DOHH2 (cell line): ENCODE results near the gene RPTOR.

Experiments used
- H3F3A ChIP-seq: fragments of 200-600 bp; sonication (generic), shearing (Covaris generic); 2 replicates; pipeline ENCODE4 v1.6.0; 2016; ENCODE audit warnings: antibody characterized with exemption, mild to moderate bottlenecking; ENCODE audit not compliant: control insufficient read depth, insufficient read depth
- H3K27ac ChIP-seq: fragments of 200-600 bp; sonication (generic); 2 replicates; pipeline ENCODE4 v1.5.1; 2014; ENCODE audit warnings: low read depth, mild to moderate bottlenecking, low read length, moderate library complexity
- H3K27me3 ChIP-seq: fragments of 200-600 bp; sonication (generic); 2 replicates; pipeline ENCODE4 v1.6.1; 2014; ENCODE audit warnings: mild to moderate bottlenecking, low read length, mixed read lengths; ENCODE audit not compliant: control insufficient read depth
- H3K36me3 ChIP-seq: fragments of 200-600 bp; sonication (generic); 2 replicates; pipeline ENCODE4 v1.6.1; 2014; ENCODE audit warnings: mild to moderate bottlenecking, low read length, moderate library complexity, mixed read lengths; ENCODE audit not compliant: control insufficient read depth
- H3K4me1 ChIP-seq: fragments of 200-600 bp; sonication (generic); 2 replicates; pipeline ENCODE4 v1.6.1; 2014; ENCODE audit warnings: mild to moderate bottlenecking, low read length, mixed read lengths; ENCODE audit not compliant: control insufficient read depth
- H3K4me2 ChIP-seq: fragments of 200-600 bp; sonication (generic); 2 replicates; pipeline ENCODE4 v1.6.0; 2014; ENCODE audit warnings: mild to moderate bottlenecking, low read length, moderate library complexity
- H3K4me3 ChIP-seq: fragments of 200-600 bp; sonication (generic); 2 replicates; pipeline ENCODE4 v1.5.1; 2014; ENCODE audit warnings: mild to moderate bottlenecking, low read length, mixed read lengths
- H3K79me2 ChIP-seq: fragments of 200-600 bp; sonication (generic); 2 replicates; pipeline ENCODE4 v1.6.1; 2014; ENCODE audit warnings: mild to moderate bottlenecking, low read length, mixed read lengths; ENCODE audit not compliant: control insufficient read depth
- H3K9me2 ChIP-seq: fragments of 200-600 bp; sonication (generic); replicated peaks from 2 replicates; pipeline ENCODE4 v1.6.1; 2014; ENCODE audit warnings: mild to moderate bottlenecking, low read length, mixed read lengths; ENCODE audit not compliant: control insufficient read depth
- H3K9me3 ChIP-seq: fragments of 200-600 bp; sonication (generic); 2 replicates; pipeline ENCODE4 v1.6.1; 2014; ENCODE audit warnings: antibody characterized with exemption, low read length, mixed read lengths; ENCODE audit not compliant: control insufficient read depth, insufficient read depth
- H4K20me1 ChIP-seq: fragments of 200-600 bp; sonication (generic); 2 replicates; pipeline ENCODE4 v1.6.0; 2014; ENCODE audit warnings: low read depth, mild to moderate bottlenecking, antibody characterized with exemption, low read length, moderate library complexity; ENCODE audit not compliant: control insufficient read depth, insufficient read depth
- EZH2phosphoT487 ChIP-seq: fragments of 200-600 bp; sonication (generic); IDR thresholded peaks from 2 replicates; pipeline ENCODE4 v1.6.1; 2017; ENCODE audit warnings: borderline replicate concordance, mild to moderate bottlenecking, antibody characterized with exemption, low read length, moderate library complexity, mixed read lengths
- TF ChIP-seq, protein P1 (sequence below): fragments of 200-600 bp; sonication (generic); IDR thresholded peaks from one replicate; pipeline ENCODE4 v1.5.1; 2014; ENCODE audit warnings: antibody characterized with exemption, mild to moderate bottlenecking, low read depth, low read length; ENCODE audit not compliant: poor library complexity, severe bottlenecking

Gene RPTOR

DNA sequence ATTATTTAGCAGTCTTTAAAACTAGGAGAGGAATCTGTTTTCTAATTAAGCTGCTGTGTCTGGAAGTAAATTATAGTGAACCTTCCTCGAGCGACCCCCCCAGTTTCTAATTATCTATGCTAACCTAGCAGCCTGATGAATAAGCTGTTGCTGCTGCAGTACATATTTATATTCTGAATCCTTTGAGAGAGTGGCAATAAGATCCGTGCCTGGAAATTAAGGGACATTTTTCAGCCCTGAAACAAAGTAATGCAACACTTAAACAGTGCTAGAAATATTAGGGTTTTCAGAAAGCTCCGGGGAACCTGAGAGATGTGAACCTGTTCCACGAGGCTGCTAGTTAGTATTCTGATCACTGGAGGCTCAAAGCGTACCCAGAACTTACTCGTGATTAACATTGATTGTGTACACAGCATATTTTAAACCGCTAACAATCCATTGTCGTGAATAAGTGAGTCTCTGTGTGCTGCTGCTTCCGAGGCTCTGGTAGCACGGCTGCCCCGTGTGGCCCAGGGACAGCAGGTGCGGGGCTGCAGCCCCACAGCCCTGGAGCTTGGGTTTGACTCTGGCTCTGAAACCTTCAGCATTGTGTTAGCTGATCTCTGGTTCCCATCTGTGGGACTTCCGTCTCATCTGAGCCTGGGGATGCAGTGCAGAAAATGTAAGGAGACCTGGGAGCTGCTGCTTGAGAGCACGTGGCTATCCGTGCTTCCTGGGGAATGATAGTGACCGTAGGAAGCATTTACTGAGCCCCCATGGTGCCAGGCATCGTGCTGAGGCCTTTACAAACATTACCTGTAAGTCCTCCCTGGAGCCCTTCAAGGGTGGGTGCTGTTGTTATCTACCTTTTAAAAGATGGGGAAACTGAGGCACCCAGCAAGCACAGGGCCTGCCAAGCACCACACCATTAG lies 256.1 kb downstream of the RPTOR start:
- Histone ChIP-seq H3K4me2 (no peak overlapping the region), H4K20me1 (no peaks in the 10 kb centered on the region), H3K79me2 (no peaks in the 10 kb centered on the region), H3K36me3 (peaks cover 4% of the 10 kb centered on the region; the same call in 1 of the 2 replicates), H3K9me2 (no peaks in the 10 kb centered on the region), H3K9me3 (no peaks in the 10 kb centered on the region; the same call in 1 of the 2 replicates), H3K4me1 (peaks cover 3% of the 10 kb centered on the region; the same call in 1 of the 2 replicates), H3F3A (no peaks in the 10 kb centered on the region), H3K27ac (no peak overlapping the region), H3K4me3 (no peak overlapping the region), H3K27me3 (no peaks in the 10 kb centered on the region)
- TF ChIP-seq EZH2phosphoT487: no peak
- TF ChIP-seq, protein P1, sequence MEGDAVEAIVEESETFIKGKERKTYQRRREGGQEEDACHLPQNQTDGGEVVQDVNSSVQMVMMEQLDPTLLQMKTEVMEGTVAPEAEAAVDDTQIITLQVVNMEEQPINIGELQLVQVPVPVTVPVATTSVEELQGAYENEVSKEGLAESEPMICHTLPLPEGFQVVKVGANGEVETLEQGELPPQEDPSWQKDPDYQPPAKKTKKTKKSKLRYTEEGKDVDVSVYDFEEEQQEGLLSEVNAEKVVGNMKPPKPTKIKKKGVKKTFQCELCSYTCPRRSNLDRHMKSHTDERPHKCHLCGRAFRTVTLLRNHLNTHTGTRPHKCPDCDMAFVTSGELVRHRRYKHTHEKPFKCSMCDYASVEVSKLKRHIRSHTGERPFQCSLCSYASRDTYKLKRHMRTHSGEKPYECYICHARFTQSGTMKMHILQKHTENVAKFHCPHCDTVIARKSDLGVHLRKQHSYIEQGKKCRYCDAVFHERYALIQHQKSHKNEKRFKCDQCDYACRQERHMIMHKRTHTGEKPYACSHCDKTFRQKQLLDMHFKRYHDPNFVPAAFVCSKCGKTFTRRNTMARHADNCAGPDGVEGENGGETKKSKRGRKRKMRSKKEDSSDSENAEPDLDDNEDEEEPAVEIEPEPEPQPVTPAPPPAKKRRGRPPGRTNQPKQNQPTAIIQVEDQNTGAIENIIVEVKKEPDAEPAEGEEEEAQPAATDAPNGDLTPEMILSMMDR: no peak

DNA sequence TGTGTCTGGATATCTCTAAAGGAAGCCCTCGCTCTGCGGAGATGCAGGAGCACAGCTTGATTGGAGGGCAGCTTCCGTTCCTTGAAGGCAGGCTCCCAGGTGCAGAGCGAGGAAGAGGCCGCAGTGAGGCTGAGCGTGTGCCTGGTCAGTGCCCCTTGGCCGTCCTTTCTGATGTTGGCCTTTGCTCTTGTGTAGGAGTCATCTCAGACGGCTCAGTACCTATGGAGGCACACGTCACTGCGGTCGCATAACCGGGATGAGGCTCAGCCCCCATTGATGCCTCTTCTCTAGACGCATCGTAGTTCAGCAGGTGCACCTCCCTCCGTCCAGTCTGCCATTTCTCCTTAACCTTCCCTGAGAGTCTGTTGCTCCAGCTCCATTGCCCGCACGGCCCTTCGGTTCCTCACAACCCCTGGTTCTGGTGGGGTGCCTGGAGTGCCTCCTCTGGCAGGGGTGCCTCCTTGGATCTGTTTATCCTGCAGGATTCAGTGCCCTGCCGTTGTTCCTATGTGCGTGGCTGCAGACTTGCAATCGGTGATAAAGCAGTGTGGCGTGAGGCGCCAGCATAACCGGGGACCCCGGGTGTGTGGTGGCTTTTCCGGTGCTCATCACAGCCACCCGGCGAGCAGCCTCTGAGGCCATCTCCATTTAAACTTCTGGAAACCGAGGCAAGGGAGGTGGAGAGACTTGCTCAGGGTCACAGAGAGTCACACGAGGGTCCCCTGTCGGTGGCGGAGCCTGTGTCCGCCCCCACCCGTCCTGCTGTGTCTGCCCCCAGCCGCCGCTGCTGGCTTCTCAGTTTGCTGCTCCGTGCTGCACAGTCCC lies 258.2 kb downstream of the RPTOR start:
- Histone ChIP-seq H3K36me3 (peaks cover 7% of the 10 kb centered on the region), H3K4me1 (peaks cover 6% of the 10 kb centered on the region), H3K9me3 (peaks cover 15% of the 10 kb centered on the region; the same call in 1 of the 2 replicates), H3K27ac (no peak overlapping the region), H4K20me1 (no peaks in the 10 kb centered on the region), H3F3A (no peaks in the 10 kb centered on the region), H3K9me2 (no peaks in the 10 kb centered on the region), H3K79me2 (no peaks in the 10 kb centered on the region), H3K4me3 (no peak overlapping the region), H3K4me2 (no peak overlapping the region), H3K27me3 (no peaks in the 10 kb centered on the region)
- TF ChIP-seq, protein P1: no peak
- TF ChIP-seq EZH2phosphoT487: no peak

DNA sequence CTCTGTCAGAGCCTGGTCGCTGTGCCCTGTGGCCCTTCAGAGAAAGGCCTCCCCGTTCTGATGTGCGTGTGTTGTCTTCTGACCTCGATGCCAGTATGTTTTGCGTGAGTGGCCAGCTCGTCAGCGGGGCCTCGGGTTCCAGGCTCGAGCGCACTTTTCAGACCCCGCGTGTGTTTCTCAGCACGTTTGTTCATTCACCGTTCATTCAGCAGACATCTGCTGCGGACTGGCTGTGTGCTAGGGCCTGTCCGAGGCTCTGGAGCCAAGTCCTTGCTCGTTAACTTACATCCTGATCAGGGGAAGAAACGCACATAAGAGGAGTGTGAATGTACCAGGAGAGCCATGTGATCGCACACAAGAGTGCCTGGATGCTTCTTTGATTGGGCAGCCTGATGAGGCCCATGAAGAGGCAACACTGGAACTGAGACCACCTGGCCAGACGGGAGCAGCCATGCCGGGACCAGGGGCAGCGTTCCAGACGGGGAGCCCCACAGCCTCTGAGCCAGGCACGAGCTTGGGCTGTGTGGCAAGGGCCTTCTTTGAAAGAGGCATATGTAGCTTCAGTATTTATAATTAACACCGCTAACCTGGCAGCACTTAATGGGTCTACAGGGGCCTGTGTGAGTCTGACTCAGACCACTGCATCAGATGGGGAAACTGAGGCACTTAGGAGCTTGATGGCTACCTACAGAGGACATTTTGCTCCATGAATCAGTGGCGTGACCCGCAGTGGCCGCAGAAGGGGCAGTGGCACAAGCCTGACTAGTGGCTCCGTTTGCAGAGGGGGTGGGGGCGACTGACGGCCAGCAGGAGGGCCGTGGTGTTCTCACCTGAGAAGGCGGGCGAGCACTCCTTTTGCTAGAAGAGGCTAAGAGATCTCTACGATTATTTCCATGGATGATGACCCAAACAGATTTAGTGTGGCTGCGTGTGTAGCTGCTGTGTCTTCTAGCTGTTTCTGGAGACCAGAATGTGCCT lies 259.1 kb downstream of the RPTOR start:
- H3K9me2 ChIP-seq: no peaks in the 10 kb centered on the region
- H3K79me2 ChIP-seq: no peaks in the 10 kb centered on the region
- H3K4me2 ChIP-seq: no peak overlapping the region
- no peak for TF ChIP-seq EZH2phosphoT487
- TF ChIP-seq, protein P1: no peak
- H3K36me3 ChIP-seq: peaks cover 7% of the 10 kb centered on the region
- no peaks in the 10 kb centered on the region for H4K20me1 ChIP-seq
- no peak overlapping the region for H3K27ac ChIP-seq
- H3F3A ChIP-seq: no peaks in the 10 kb centered on the region
- H3K9me3 ChIP-seq: peaks cover 15% of the 10 kb centered on the region; the same call in 1 of the 2 replicates
- no peaks in the 10 kb centered on the region for H3K27me3 ChIP-seq
- no peak overlapping the region for H3K4me3 ChIP-seq
- peaks cover 15% of the 10 kb centered on the region for H3K4me1 ChIP-seq
